Right lobe of liver (tissue), 4 donors: ENCODE data around the gene BLOC1S6.

Experiments
- POLR2A ChIP-seq: fragments of 450-650 bp; IDR thresholded peaks from one replicate; pipeline ENCODE4 v1.6.1; 2017; ENCODE audit warnings: antibody characterized with exemption, mild to moderate bottlenecking
- TF ChIP-seq, protein P1 (sequence below), 4 donors: fragments of 200-600 bp in 3 of 4; fragments of 450-650 bp in 1 of 4; IDR thresholded peaks; one replicate each; pipeline versions ENCODE4 v1.5.1 to v1.8.0; 2016 to 2022; ENCODE audit warnings: antibody characterized with exemption in 4 of 4, mild to moderate bottlenecking in 2 of 4
- donor health status: DM: no; HTN: no; CAD: no.
- donor health status: DM: no; HTN: no; CAD: no.
- donor health status: DM: no; HTN: yes; CAD: no.

DNA sequence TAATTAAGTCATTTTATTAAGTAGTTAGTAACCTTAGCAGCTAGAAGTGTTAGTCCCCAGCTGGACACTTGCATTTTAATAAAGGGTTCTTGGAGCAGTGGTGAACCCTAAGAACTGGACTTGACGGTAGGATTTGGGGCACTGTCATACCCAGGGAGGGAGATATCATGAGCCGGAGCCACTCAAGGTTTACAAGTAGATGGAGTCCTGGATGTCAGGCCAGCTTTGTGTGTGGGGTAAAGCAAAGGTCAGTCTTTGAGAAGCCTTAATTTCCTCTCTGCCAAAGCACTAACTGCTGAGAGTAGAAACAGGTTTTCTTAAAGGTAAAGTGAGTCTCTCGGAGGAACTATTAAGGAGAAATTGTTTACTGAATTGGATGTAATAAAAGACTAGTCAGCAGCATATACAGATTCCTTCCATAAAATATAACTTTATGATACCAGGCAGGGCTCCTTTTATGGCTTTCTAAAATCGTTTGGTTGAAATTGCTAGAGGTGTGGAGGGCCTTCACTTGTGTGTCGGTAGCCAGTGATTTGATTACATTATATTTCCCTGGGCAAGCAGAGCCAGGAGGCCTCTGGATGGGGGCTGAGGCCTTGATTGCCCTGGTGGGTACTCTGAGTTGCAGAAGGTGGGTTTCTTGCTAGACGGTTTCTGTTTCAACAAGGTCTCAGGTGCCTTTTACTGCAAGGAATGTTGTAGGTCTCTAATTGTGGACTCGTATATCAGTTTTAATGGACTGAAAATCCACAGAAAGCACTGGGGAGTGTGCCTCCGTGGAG, 70.8 kb downstream of the BLOC1S6 start:
- TF ChIP-seq, protein P1, sequence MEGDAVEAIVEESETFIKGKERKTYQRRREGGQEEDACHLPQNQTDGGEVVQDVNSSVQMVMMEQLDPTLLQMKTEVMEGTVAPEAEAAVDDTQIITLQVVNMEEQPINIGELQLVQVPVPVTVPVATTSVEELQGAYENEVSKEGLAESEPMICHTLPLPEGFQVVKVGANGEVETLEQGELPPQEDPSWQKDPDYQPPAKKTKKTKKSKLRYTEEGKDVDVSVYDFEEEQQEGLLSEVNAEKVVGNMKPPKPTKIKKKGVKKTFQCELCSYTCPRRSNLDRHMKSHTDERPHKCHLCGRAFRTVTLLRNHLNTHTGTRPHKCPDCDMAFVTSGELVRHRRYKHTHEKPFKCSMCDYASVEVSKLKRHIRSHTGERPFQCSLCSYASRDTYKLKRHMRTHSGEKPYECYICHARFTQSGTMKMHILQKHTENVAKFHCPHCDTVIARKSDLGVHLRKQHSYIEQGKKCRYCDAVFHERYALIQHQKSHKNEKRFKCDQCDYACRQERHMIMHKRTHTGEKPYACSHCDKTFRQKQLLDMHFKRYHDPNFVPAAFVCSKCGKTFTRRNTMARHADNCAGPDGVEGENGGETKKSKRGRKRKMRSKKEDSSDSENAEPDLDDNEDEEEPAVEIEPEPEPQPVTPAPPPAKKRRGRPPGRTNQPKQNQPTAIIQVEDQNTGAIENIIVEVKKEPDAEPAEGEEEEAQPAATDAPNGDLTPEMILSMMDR (IDR thresholded peaks at IDR 0.05) = no peak
- TF ChIP-seq POLR2A = no peak
